HG03025 (cell line): ENCODE data around the gene MCC.

Experiments used
- ATAC-seq: cut with Tn5 transposase; IDR thresholded peaks from one replicate; pipeline ENCODE4 v1.9.1; 2021; ENCODE audit warnings: mild to moderate bottlenecking, moderate library complexity; ENCODE audit not compliant: unreplicated experiment, low FRiP score

The MCC gene

DNA sequence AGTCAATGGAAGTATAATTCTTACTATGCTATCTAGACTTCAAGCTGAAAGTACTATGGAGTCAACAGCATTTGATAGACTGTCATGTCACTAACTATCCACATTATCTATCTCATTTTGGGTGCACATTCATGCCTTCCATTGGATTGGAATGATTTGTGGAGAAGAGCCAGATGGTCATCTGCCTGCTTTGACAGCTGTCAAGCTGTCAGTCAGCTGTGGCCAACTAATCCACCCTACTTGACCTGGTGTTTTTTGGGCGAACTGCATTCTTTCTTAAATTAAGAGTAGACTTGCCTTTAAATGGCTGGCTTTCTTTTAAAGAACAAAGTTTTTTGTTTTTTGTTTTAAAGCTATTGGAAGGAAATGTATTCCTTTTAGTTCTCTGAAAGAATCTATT lies 360.2 kb downstream of the MCC start:
- ATAC-seq, result no peak

DNA sequence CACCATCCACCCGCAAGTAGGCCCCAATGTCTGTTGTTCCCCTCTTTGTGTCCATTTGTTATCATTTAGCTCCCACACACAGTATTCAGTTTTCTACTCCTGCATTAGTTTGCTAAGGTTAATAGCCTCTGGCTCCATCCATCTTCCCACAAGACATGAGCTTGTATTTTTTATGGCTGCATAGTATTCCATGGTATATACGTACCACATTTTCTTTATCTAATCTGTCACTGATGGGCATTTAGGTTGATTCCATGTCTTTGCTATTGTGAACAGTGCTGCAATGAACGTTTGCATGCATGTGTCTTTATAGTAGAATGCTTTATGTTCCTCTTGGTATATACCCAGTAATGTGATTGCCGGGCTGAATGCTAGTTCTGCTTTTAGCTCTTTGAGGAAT lies 361.2 kb downstream of the MCC start:
- ATAC-seq, result no peak

DNA sequence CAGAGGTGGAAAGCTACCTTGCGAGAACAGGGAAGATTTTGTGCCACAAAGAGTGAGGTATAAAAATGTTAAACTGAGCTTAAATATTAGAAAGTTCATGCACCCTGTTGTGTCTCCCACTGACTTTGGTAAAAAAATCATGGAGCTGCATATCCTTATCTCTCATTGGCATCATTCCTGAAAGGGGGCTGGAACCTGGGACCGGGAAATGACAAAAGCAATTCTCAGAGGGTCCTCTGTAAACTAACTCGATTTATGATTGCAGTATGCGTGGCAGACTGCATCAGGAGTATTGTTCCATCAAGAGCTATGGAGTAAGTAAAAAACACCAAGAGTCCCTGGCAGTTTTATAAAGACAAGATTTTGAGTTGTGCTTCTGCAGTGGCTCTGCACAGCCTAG lies 362.9 kb downstream of the MCC start:
- no peak for ATAC-seq

DNA sequence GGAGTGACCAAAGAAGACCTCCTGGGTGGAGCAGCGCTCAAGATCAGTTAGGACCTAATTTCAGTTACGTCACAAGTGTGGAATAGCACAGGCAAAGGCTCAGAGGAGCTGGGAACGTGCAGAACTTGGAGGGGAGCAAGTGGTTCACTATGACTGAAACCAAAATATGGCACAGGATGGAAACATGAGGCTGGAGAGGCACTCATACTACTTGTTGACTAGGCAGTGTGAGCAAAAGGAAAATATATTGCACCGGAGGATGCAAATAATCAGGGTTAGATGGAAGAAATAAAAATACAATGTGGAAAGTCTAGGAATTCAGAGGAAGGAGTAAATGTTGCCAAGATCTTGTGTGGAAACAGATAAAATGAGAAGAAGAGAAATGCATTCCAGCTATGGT lies 363.3 kb downstream of the MCC start:
- no peak for ATAC-seq

DNA sequence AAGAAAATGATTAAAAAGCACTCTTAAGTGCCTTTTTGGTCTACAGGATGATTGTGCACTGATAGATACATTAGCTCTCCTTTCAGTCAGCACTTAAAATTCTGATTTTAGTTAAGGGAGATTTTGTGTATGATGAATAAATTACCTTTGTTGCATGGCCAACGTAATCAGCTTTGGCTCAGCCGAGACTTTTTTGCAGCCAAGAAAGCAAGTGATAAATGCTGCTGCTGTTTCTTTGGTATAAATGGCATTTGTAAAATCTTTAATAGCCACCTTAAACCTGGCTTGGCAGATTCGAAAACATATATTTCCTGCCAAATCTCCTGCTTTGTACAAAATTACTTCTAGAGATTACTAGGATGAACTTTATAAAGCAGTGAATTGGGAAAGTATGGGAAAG lies 364.0 kb downstream of the MCC start:
- ATAC-seq, result no peak

DNA sequence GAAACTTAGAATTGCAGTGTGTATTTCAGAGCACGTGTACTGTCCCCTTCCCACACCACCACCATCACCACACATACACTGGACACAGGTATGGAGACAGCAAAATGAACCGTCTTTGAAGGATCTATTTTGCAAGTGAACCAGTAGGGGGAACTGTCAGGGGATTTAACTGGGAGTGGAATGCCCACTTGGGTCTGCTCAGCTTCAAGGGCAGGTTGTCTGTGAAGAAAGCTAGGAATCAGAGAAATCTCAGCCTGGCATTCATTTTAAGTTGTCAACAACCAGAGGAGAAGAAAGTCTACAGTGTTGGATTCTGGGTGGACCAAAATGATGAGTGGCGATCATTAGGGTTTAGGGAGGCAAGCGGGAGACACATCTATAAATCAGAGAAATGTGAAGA lies 364.6 kb downstream of the MCC start:
- ATAC-seq, result no peak

DNA sequence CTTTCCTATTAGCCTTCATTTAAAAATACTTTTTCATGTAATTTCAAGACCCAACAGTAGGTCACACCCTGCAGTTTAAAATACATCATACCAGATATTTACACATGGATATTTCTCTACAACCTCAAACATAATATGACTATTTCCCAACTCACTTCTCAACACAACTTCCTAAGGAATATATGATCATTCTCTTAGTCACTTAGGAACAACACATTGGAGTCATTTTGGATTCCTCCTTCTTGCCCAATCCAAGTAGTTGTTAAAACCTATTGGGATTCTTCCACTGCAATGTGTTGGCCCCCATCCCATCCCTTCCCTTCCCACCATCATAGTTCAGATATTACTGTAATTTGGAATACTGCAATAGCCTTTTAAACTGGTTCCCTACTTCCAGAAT lies 366.2 kb downstream of the MCC start:
- no peak for ATAC-seq

DNA sequence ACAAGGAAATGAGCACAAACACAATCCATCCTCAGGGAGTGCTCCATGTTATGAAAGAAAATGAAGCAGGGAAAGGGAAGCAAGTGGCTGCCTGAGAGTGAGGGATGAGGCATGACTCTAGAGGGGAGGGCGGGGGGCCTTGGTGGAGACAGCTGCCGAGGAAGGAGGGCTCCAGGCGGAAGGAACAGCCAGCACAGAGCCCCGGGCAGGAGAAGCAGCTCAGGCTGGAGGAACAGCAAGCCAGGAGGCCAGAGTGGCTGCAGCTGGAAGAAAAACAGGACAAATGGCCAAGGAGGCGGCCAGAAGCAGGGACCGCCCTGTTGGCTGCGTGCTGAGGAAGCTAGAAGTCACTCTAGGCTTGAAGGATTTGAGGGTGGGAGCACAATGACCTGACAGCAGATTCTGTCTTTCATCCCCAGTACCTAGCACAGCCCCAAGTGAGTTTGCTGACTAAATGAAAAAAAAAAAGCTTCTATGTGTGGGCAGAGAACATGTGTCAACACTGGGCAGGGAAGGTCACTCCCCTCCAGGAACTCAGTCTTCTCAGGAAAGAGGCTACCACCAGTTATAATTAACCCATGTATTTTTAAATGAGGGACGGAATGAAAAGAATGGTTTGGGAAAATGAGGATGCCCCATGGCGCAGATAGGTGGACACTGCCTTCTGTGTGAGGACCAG lies 368.9 kb downstream of the MCC start:
- ATAC-seq, result no peak

DNA sequence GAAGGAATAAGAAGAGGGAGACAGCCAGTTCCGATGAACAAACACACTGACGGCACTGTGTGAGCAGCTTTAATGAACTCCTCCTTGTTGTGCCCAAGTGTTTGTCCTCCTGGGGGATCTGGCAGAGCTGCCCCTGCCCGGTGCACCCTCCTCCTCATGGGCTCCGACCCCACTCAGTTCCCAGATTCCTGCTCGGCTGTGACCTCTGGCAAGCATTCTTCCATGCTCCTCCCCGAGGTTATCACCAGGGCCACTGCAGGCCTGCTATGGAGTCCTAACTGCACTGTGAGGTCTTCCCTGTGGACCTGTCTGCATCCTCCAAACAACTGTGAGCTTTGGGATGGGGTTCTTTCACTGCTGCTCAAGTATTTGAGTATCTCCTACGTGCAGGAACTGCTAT lies 369.5 kb downstream of the MCC start:
- ATAC-seq, result no peak

DNA sequence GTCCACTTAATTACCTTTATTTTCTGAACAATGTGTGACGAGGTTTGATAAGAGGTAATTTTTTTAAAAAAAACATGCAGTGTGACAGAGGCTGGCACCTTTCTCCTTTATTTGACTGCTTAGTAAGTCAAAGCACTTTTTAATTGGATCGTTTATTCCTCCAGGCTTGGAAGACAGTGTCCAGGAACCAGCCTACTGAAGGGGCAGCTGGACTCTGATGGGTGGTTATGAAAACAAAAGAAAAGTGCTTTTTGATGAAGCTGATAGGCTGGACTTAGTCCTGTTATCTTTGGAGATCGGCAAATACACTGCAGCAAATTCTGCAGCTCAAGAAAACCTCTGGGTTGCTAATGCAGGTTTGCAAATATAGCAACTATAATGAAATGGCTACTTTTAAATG lies 370.0 kb downstream of the MCC start:
- ATAC-seq, result no peak

DNA sequence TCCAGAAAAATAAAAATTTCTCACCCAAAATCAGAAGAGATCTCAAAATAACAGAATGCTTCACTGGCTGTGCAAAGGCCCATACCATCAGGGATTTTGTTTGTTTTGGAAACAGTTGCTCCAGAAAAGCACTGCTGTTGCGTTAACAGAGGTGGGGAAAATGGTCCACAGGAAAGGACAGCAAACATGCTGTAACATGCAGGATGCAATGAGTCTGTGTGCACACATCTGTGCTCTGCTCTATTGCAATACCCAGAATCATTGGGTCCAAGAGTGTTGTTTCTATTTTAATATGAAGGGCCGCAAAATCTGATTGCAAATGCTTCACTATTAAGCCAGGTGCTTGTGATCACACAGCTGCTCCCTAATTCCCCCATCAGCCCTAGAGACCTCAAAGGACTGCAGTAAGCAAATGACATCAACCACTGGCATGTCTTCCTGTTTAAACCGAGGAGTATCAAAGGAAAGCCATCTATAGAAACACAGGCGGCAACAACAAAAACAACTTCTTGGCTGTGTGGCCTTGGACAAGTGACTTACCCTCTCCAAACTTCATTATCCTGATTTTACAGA lies 370.6 kb downstream of the MCC start:
- ATAC-seq, result no peak

DNA sequence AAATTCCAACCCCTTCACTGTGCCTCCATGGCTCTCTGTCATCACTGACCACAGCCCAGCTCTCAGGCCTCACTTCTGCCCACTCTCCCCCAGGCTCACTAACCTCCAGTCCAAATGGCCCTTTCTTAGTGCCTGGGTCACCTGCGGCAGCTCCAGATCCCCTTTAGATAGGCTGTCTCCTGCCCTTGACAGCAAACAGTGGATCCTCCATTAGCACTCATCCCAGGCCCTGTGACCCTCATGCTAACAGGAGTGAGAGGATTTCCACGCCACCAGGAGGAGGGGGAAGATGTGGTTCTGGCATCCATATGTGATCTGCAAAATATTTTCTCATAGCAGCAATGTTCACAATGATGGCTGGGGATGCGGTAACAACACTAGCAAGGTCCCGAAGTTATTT lies 372.3 kb downstream of the MCC start:
- no peak for ATAC-seq

DNA sequence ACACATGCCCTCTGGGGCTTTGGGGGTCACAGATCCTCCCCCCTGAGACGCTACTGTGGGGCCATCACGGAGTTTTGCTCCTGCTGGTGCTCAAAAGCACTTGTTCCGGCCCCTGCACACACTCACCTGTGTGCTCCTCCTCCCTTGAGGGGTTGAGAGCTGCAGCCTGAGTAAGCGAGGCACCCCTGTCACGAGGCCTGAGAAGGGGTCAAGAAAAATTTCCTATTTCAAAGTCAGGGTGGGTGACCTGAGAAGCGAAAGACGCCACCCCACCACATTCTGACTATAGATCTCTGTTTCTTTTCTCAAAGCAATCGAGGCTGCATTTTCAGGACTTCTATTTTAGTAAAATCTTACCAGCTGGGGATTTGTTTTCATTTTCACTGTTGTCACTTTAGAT lies 373.2 kb downstream of the MCC start:
- peak; percentile 82 for ATAC-seq

DNA sequence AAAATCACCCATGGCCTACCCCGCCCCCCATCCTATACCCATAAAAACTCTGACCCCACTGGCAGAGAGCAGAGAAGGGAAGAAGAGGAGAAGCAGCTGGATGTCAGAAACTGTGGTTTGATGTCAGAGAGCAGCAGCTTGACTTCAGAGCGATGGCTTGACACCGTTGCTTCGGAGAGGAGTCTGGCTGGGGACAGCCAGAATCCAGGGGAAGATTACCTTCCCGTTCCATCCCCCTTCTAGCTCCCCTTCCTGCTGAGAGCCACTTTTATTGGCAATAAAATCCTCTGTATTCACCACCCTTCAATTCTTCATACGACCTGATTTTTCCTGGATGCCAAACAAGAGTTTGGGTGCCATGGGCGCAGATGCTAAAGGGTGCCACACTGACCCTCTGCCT lies 373.7 kb downstream of the MCC start:
- no peak for ATAC-seq

DNA sequence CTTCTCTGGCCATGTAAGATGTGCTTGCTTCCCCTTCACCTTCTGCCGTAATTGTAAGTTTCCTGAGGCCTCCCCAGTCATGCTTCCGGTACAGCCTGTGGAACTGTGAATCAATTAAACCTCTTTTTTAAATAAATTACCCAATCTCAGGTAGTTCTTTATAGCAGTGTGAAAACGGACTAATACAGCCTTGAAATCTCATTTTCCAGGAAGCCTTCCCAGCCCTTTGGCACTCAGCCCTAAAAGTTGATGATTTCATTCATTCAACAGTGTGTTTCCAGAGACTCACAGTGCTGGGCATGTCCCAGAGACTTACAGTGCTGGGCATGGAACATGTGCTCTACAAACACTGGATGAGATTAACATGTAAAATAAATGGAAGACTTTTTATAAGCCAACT lies 375.8 kb downstream of the MCC start:
- no peak for ATAC-seq

DNA sequence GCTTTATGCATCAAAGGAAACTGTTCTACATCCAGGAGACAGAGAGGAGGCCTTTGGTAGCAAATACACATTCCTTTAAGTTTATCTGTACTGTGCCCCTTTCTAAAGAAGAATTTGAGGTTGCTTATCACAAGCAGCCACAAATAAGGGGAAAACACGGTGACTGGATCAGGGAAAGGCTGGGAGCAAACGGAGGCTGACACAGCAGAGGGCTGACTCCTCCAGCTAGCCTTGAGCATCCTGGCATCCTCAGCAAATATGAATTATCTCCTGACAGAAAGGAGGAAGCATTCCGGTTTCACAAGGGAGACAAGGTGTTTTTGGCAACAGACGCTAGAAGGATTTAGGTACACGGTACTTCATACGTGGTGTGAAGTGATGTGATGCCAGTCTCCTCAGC lies 378.1 kb downstream of the MCC start:
- ATAC-seq, result no peak

DNA sequence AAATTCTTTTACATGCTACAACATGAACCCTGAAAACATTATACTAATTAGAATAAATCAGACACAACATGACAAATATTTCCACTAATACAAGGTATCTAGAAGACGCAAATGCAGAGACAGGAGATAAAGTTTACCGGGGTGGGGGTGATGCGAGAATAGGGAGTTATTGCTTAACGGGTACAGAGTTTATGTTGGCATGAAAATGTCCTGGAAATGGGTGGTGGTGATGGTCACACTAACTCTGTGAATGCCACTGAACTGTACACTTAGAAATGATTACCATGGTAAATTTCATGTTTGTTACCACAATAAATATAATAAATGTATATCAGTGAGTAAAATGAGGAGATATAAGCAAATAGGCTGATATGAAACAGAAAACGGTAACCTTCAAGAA lies 378.9 kb downstream of the MCC start:
- ATAC-seq, result no peak

DNA sequence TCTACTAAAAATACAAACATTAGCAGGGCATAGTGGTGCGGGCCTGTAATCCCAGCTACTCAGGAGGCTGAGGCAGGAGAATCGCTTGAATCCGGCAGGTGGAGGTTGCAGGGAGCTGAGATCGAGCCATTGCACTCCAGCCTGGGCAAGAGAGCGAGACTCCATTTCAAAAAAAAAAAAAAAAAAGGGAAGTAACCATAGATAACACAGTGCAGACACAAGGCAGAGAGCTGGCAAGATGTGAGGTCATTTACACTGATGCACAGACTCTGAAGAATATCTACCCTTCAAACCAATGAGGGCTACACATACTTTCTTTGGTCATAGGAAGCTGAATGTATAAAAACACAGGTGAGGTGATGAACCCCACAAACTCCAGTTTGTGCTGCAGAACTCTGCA lies 379.8 kb downstream of the MCC start:
- ATAC-seq, result no peak

DNA sequence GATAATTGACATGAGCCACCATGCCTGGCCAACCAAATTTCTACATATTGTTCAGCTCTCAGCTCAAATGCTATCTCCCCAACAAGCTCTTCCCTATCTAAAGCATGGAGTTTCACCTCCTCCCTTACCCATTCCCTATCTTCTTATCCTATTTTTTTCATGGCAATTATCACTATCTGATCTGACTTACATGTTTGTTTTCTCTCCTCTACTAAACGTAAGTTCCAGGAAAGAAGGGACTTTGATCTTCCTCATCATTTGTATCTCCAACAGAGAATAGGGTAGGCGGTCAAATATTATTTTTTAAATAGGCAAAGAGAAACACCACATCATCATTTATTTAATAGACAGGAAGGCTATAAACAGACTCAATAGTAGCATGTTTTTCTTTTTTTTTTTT lies 381.4 kb downstream of the MCC start:
- no peak for ATAC-seq

DNA sequence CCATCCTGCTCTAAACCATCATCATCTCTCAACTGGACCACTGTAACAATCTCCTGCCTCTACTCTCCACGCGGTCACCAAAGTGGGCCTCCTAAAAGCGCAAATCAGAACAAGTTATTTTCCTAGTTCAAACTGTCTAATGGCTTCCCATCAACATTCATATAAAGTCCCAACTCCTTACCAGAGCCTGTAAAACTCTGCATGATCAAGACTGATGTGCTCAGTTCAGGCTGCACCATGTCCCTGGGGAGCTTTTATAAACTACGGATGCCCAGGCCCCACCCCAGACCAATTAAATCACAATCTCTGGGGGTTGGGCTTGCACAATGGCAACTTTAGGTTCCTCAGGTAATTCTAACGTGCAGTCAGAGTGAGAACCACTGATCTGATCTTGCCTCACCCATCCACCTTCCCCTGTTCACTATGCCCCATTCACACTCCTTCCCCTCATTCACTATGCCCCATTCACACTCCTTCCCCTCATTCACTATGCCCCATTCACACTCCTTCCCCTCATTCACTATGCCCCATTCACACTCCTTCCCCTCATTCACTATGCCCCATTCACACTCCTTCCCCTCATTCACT lies 382.5 kb downstream of the MCC start:
- no peak for ATAC-seq

DNA sequence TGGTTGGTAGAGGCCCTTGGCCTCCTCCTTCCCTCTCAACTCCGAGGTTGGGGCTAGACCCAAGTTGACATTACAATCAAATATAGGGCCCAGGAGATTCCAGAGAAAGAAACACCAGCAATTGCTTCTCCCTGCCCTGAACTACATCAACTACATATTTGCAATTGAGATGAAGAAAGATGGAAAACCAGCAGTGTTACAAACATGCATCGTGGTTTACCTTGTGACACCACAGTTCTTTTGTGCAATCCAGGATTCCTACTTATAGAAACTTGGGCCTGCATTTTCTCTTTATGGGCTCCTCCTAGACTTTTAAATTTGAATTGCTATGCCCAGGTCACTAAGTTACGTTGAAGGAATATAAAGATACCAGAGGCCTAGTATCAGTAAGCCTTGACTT lies 384.9 kb downstream of the MCC start:
- no peak for ATAC-seq

DNA sequence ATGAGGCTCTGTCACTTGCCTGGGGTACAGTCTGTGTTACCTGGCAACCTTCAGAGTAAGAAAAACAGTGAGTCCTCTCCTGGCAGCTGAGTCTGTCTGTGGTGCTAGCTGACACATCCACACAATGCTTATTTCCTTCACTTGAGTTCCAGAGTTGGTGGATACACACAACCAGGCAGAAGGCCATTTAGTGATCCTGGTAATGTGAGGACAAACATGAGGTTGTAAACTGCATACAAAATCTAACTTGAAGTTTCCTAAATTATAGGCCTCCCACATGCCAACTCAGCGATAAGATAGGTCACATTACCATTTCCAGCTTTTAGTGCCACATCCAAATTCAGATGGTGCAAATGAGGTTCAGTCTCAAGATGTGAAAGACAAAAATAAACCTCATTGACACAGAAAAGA lies 386.1 kb downstream of the MCC start:
- ATAC-seq, result no peak
